Mesodermal cell (in vitro differentiated cells): ENCODE measurements around the gene CEACAM6.

Experiments
- H3K27ac ChIP-seq: 2 replicates; pipeline ENCODE4 v1.7.0; 2013; ENCODE audit warnings: mild to moderate bottlenecking, low read depth, low read length, moderate library complexity; ENCODE audit not compliant: severe bottlenecking
- H3K36me3 ChIP-seq: 2 replicates; pipeline ENCODE4 v1.7.1; 2013; ENCODE audit warnings: mild to moderate bottlenecking, low read length, moderate library complexity; ENCODE audit not compliant: control insufficient read depth, insufficient read depth
- H3K4me1 ChIP-seq: one replicate; pipeline ENCODE4 v1.7.1; 2013; ENCODE audit warnings: mild to moderate bottlenecking, low read length; ENCODE audit not compliant: insufficient read depth, control insufficient read depth, poor library complexity, severe bottlenecking
- H3K4me3 ChIP-seq: 2 replicates; pipeline ENCODE4 v1.7.0; 2013; ENCODE audit warnings: low read length, control low read depth, mild to moderate bottlenecking; ENCODE audit not compliant: insufficient read depth, poor library complexity, severe bottlenecking; ENCODE audit errors: extremely low read depth
- H3K9me3 ChIP-seq: 2 replicates; pipeline ENCODE4 v1.7.1; 2013; ENCODE audit warnings: mild to moderate bottlenecking, low read length, moderate library complexity; ENCODE audit not compliant: control insufficient read depth
- WGBS, 2 experiments: methylation state at CpG; one replicate each; pipeline ENCODE4 v1.1.5; 2013; ENCODE audit warnings: missing lambda C conversion rate in 2 of 2; ENCODE audit not compliant: insufficient coverage in 2 of 2; 5-methylcytosine and 5-hydroxymethylcytosine counted together

The CEACAM6 gene

GRCh38 chr19:41796901-41797300, 41.6 kb downstream of the CEACAM6 start:
- Histone ChIP-seq H3K9me3 (no peaks in the 10 kb centered on the region), H3K4me1 (no peaks in the 10 kb centered on the region), H3K36me3 (no peaks in the 10 kb centered on the region), H3K4me3 (no peak overlapping the region), H3K27ac (no peak overlapping the region)
- WGBS, 2 experiments = no CpG with 5 or more reads among the region's 1 CpG

GRCh38 chr19:41799444-41800000, 44.2 kb downstream of the CEACAM6 start:
- Histone ChIP-seq H3K27ac (no peak overlapping the region), H3K36me3 (no peaks in the 10 kb centered on the region), H3K4me1 (no peaks in the 10 kb centered on the region), H3K9me3 (no peaks in the 10 kb centered on the region), H3K4me3 (no peak overlapping the region)
- 61 to 80% methylated on average over 3 to 6 of the region's 9 CpGs for WGBS, 2 experiments

GRCh38 chr19:41801031-41801430, 45.7 kb downstream of the CEACAM6 start:
- no peak overlapping the region for H3K27ac ChIP-seq
- WGBS, 2 experiments = 59 to 73% methylated on average over 1 to 2 of the region's 4 CpGs

GRCh38 chr19:41801792-41802211, 46.5 kb downstream of the CEACAM6 start:
- H3K4me3 ChIP-seq = no peak overlapping the region
- no peaks in the 10 kb centered on the region for H3K4me1 ChIP-seq
- no peaks in the 10 kb centered on the region for H3K36me3 ChIP-seq
- WGBS, 2 experiments = 40 to 60% methylated on average over 1 to 2 of the region's 2 CpGs
- no peaks in the 10 kb centered on the region for H3K9me3 ChIP-seq
- no peak overlapping the region for H3K27ac ChIP-seq

More at GRCh38 chr19:41801031-41801430, 45.7 kb downstream of the CEACAM6 start:
- no peaks in the 10 kb centered on the region for H3K36me3 ChIP-seq
- no peak overlapping the region for H3K4me3 ChIP-seq
- H3K9me3 ChIP-seq = no peaks in the 10 kb centered on the region
- no peaks in the 10 kb centered on the region for H3K4me1 ChIP-seq

- Histone ChIP-seq H3K4me1 (no peaks in the 10 kb centered on the region), H3K27ac (no peak overlapping the region), H3K36me3 (no peaks in the 10 kb centered on the region), H3K9me3 (no peaks in the 10 kb centered on the region), H3K4me3 (no peak overlapping the region)
- 33 to 74% methylated on average over 1 to 2 of the region's 2 CpGs for WGBS, 2 experiments
Observed at GRCh38 chr19:41802770-41803169, 47.4 kb downstream of the CEACAM6 start.

GRCh38 chr19:41804336-41804735, 49.0 kb downstream of the CEACAM6 start:
- no peak overlapping the region for H3K27ac ChIP-seq
- no peaks in the 10 kb centered on the region for H3K9me3 ChIP-seq
- H3K4me1 ChIP-seq = no peaks in the 10 kb centered on the region
- H3K36me3 ChIP-seq = no peaks in the 10 kb centered on the region
- H3K4me3 ChIP-seq = no peak overlapping the region
- WGBS, 2 experiments = 83 to 89% methylated on average over 1 to 2 of the region's 3 CpGs

GRCh38 chr19:41807176-41807575, 51.8 kb downstream of the CEACAM6 start:
- Histone ChIP-seq H3K9me3 (no peaks in the 10 kb centered on the region), H3K36me3 (no peaks in the 10 kb centered on the region), H3K4me1 (no peaks in the 10 kb centered on the region), H3K27ac (no peak overlapping the region), H3K4me3 (no peak overlapping the region)
- WGBS, 2 experiments = 89 to 90% methylated on average over 3 of the region's 3 CpGs

GRCh38 chr19:41808663-41809566, 53.6 kb downstream of the CEACAM6 start:
- H3K36me3 ChIP-seq = no peaks in the 10 kb centered on the region
- no peak overlapping the region for H3K27ac ChIP-seq
- H3K9me3 ChIP-seq = no peaks in the 10 kb centered on the region
- H3K4me1 ChIP-seq = no peaks in the 10 kb centered on the region
- H3K4me3 ChIP-seq = no peak overlapping the region
- WGBS, 2 experiments = 73 to 100% methylated on average over 3 to 14 of the region's 16 CpGs

GRCh38 chr19:41810301-41810700, 55.0 kb downstream of the CEACAM6 start:
- 68 to 78% methylated on average over 2 to 4 of the region's 4 CpGs for WGBS, 2 experiments
- Histone ChIP-seq H3K4me3 (no peak overlapping the region), H3K27ac (no peak overlapping the region), H3K4me1 (no peaks in the 10 kb centered on the region), H3K9me3 (no peaks in the 10 kb centered on the region), H3K36me3 (no peaks in the 10 kb centered on the region)

GRCh38 chr19:41811036-41811435, 55.7 kb downstream of the CEACAM6 start:
- H3K4me1 ChIP-seq = no peaks in the 10 kb centered on the region
- H3K4me3 ChIP-seq = no peak overlapping the region
- H3K36me3 ChIP-seq = no peaks in the 10 kb centered on the region
- WGBS, 2 experiments = 50% methylated on average over 2 of the region's 3 CpGs
- H3K9me3 ChIP-seq = no peaks in the 10 kb centered on the region
- H3K27ac ChIP-seq = no peak overlapping the region

GRCh38 chr19:41811981-41812380, 56.7 kb downstream of the CEACAM6 start:
- Histone ChIP-seq H3K4me1 (no peaks in the 10 kb centered on the region), H3K9me3 (no peaks in the 10 kb centered on the region), H3K27ac (no peak overlapping the region), H3K4me3 (no peak overlapping the region), H3K36me3 (no peaks in the 10 kb centered on the region)
- 80% methylated on average over 1 of the region's 3 CpGs for WGBS, 2 experiments
